ENCODE results near the gene KIF16B.

GRCh38 chr20:16569246-16570153 is 3.7 kb downstream of the KIF16B start:
- TF ChIP-seq EZH2 (IDR thresholded peaks at IDR 0.05; ENCODE audit: borderline replicate concordance, low read depth, low read length, poor library complexity, severe bottlenecking) (no peak), CTCF (conservative IDR thresholded peaks at IDR 0.05; ENCODE audit: low read depth, low read length) (no peak)
